NT2/D1 (cell line): Measurements from ENCODE around the gene TTLL4.
A peak's percentile ranks its signal among the peaks of the same experiment; 100 is the strongest.

Experiments used
- DNase-seq: peaks from one replicate; pipeline ENCODE4 v3.0.0-alpha.2; 2011; ENCODE audit warnings: low read depth, low spot score
- H3K27me3 ChIP-seq: 2 replicates; pipeline ENCODE4 v1.6.0; 2011; ENCODE audit warnings: mild to moderate bottlenecking; ENCODE audit not compliant: insufficient read length, insufficient read depth
- H3K36me3 ChIP-seq: 2 replicates; pipeline ENCODE4 v1.6.1; 2011; ENCODE audit warnings: mild to moderate bottlenecking, low read length, mixed read lengths; ENCODE audit not compliant: insufficient read depth, insufficient read length
- H3K4me1 ChIP-seq: 2 replicates; pipeline ENCODE4 v1.5.1; 2011; ENCODE audit not compliant: insufficient read depth, insufficient read length
- H3K4me3 ChIP-seq: 2 replicates; pipeline ENCODE4 v1.5.1; 2011; ENCODE audit warnings: low read depth; ENCODE audit not compliant: insufficient read length
- H3K9ac ChIP-seq: 2 replicates; pipeline ENCODE4 v1.6.0; 2011; ENCODE audit warnings: low read depth; ENCODE audit not compliant: insufficient read length
- H3K9me3 ChIP-seq: 2 replicates; pipeline ENCODE4 v1.5.1; 2011; ENCODE audit warnings: mild to moderate bottlenecking, low read length; ENCODE audit not compliant: insufficient read depth
- SUZ12 ChIP-seq: IDR thresholded peaks from 2 replicates; pipeline ENCODE4 v1.6.1; 2011; ENCODE audit not compliant: insufficient read length, insufficient read depth; ENCODE audit errors: extremely low read depth
- YY1 ChIP-seq: IDR thresholded peaks from 2 replicates; pipeline ENCODE4 v1.6.1; 2011; ENCODE audit not compliant: insufficient read length, insufficient read depth
- ZNF274 ChIP-seq: IDR thresholded peaks from 2 replicates; pipeline ENCODE4 v1.6.1; 2011; ENCODE audit warnings: mild to moderate bottlenecking, low read depth, low read length

The TTLL4 gene, protein sequence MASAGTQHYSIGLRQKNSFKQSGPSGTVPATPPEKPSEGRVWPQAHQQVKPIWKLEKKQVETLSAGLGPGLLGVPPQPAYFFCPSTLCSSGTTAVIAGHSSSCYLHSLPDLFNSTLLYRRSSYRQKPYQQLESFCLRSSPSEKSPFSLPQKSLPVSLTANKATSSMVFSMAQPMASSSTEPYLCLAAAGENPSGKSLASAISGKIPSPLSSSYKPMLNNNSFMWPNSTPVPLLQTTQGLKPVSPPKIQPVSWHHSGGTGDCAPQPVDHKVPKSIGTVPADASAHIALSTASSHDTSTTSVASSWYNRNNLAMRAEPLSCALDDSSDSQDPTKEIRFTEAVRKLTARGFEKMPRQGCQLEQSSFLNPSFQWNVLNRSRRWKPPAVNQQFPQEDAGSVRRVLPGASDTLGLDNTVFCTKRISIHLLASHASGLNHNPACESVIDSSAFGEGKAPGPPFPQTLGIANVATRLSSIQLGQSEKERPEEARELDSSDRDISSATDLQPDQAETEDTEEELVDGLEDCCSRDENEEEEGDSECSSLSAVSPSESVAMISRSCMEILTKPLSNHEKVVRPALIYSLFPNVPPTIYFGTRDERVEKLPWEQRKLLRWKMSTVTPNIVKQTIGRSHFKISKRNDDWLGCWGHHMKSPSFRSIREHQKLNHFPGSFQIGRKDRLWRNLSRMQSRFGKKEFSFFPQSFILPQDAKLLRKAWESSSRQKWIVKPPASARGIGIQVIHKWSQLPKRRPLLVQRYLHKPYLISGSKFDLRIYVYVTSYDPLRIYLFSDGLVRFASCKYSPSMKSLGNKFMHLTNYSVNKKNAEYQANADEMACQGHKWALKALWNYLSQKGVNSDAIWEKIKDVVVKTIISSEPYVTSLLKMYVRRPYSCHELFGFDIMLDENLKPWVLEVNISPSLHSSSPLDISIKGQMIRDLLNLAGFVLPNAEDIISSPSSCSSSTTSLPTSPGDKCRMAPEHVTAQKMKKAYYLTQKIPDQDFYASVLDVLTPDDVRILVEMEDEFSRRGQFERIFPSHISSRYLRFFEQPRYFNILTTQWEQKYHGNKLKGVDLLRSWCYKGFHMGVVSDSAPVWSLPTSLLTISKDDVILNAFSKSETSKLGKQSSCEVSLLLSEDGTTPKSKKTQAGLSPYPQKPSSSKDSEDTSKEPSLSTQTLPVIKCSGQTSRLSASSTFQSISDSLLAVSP

DNA sequence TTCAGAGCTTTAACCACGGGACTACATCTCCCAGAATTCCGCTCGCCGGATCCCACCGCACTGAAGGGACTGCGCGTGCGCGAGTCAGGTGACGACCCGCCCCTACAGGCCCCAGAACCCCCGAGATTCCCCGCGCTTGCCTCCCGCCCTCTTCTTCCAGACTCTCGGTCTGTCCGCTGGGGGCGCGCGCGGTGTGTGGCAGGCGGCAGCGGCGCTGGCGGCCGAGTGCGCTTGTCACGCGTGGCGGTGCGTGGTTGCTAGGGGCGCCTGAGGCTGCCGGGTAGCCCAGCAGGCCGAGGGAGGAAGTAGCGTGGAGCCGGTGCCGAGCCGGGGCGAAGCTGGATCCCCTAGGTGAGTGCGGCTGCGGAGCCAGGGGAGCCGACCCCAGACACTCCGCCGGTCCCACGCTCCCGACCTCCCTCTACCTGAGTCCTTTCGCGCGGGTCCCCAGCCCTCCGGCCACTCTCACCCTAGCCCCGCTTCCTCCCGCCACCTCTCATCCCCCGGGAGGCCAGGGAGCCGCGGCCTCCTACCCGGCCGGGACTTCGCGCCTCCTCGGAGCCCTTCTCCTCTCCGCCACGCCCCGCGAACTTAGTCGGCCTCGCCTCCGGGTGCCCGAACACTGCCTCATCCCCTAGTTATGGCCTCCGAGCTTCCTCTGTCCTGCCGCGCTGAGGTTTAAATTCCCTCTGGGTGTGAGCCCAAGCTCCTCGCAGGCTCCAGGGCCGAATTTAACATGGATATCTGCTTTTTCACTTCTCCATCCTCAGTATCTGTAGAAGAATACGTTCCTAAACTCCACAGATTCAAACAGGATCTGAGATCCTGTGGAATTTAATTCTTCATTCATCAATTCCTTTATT is at the start of gene TTLL4:
Gene TTLL4 (plus strand): TSS at position 149 of the 863 bp plus-strand sequence. CDS start 26,842 bp downstream, outside the sequence.
- Histone ChIP-seq H3K27me3 (no peaks in the 10 kb centered on the region), H3K4me1 (no peaks in the 10 kb centered on the region), H3K9me3 (no peaks in the 10 kb centered on the region), H3K9ac (peak within 1 kb of the TSS; percentile 99), H3K36me3 (peaks cover 34% of the 10 kb centered on the region), H3K4me3 (peak within 1 kb of the TSS; percentile 98)
- DNase-seq, result peak; percentile 95
- TF ChIP-seq YY1 (no peak), ZNF274 (no peak), SUZ12 (no peak)

- TF ChIP-seq YY1 (no peak), ZNF274 (no peak), SUZ12 (no peak)
- H3K9me3 ChIP-seq, result no peaks in the 10 kb centered on the region
- DNase-seq, result no peak
- no peaks in the 10 kb centered on the region for H3K27me3 ChIP-seq
- H3K4me1 ChIP-seq, result no peaks in the 10 kb centered on the region
- peaks cover 79% of the 10 kb centered on the region for H3K36me3 ChIP-seq
- no peak overlapping the region for H3K4me3 ChIP-seq
- H3K9ac ChIP-seq, result no peak overlapping the region
These were observed 48.3 kb upstream of the TTLL4 start for GRCh38 chr2:218662377-218662776.

DNA sequence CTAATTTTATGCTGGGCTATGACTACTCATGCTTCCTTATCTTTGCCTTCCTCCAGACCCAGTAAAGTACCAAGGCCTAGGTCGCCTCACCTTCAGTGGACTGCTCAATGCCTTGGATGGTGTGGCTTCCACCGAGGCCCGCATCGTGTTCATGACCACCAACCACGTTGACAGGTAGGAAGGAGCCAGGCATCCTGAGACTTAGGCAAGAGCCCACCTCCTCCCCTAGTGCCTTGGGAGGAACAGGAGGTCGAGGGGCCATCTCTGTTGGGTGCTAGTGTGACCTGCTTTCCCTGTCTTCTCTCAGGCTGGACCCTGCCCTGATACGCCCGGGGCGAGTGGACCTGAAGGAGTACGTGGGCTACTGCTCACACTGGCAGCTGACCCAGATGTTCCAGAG is 47.8 kb upstream of the TTLL4 start:
- H3K4me3 ChIP-seq, result no peak overlapping the region
- H3K27me3 ChIP-seq, result no peaks in the 10 kb centered on the region
- H3K9ac ChIP-seq, result no peak overlapping the region
- no peaks in the 10 kb centered on the region for H3K9me3 ChIP-seq
- DNase-seq, result no peak
- no peaks in the 10 kb centered on the region for H3K4me1 ChIP-seq
- TF ChIP-seq YY1 (no peak), SUZ12 (no peak), ZNF274 (no peak)
- H3K36me3 ChIP-seq, result peaks cover 79% of the 10 kb centered on the region

DNA sequence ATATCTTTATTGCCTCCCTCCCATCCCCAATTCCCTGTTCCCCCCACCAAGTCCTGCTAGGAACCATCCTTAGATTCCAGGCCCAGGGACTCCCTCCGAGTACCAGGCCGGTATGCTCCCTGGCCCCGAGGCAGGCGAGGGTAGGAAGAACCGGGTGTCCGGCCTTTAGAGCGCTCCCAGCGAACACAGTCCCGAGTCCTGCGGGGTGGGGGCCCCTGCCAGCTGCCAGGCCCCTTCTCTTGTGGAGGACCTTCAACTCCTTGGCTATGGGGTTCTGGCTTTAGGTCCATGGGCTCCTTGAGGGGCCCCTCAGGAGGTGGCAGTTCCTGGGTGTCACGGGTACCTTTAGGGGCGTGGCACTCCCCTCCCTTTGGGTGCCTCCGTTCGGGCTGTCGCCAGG is 46.7 kb upstream of the TTLL4 start:
- Histone ChIP-seq H3K9ac (no peak overlapping the region), H3K4me3 (no peak overlapping the region), H3K27me3 (no peaks in the 10 kb centered on the region), H3K4me1 (no peaks in the 10 kb centered on the region), H3K36me3 (peaks cover 82% of the 10 kb centered on the region), H3K9me3 (no peaks in the 10 kb centered on the region)
- DNase-seq, result no peak
- TF ChIP-seq ZNF274 (no peak), YY1 (no peak), SUZ12 (no peak)

DNA sequence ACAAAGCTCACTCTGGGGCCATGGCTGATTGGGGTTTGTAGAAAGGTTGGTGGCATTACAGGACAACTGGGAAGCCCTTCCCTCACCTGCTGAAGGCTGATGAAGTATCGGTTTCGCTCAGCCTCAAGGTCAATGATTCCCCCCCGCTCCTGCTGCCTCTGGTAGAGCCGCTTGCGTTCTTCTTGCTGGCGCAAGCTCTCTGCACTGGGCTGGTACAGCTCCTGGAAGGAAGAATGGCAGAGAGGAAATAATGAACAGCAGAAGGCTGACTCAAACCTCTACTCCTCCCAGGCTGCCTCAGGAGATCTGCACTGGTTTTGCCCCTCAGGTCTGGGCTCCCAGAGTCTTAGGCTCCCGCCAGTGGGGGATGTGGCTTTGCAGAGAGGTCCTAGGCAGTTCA is 46.0 kb upstream of the TTLL4 start:
- H3K4me3 ChIP-seq, result no peak overlapping the region
- no peak for DNase-seq
- H3K36me3 ChIP-seq, result peaks cover 89% of the 10 kb centered on the region
- no peak for TF ChIP-seq ZNF274
- TF ChIP-seq YY1, result no peak
- no peak for TF ChIP-seq SUZ12
- H3K4me1 ChIP-seq, result no peaks in the 10 kb centered on the region
- no peaks in the 10 kb centered on the region for H3K27me3 ChIP-seq
- no peak overlapping the region for H3K9ac ChIP-seq
- H3K9me3 ChIP-seq, result no peaks in the 10 kb centered on the region

DNA sequence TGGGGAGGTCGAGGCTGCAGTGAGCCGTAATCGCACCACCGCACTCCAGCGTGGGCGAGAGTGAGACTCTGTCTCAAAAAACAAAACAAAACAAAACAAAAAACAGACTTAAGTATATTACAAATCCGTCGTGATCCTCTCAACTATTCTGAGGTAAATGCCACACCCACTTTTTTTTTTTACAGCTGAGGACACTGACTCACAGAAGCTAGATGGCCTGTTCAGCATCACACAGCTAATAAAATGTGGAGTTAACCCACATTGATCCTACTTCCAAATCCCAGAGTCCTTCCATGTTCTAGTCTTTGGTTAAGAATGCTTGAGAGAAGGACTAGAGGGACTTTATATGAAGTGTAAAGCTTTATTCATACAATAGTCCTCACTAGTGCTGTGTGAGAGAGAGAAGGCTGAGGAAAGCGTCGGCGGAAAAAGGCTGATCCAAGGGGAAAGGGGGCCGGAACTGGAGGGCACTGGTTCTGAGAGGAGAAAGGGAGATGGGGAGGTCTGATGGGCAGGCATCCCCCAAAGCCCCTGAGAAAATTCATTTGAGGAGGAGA is 39.5 kb upstream of the TTLL4 start:
- no peak for DNase-seq
- H3K27me3 ChIP-seq, result no peaks in the 10 kb centered on the region
- peak overlapping the region; percentile 97 for H3K9ac ChIP-seq
- TF ChIP-seq ZNF274 (no peak), SUZ12 (no peak), YY1 (no peak)
- H3K4me1 ChIP-seq, result no peaks in the 10 kb centered on the region
- H3K4me3 ChIP-seq, result peak overlapping the region; percentile 96
- H3K36me3 ChIP-seq, result peaks cover 64% of the 10 kb centered on the region
- H3K9me3 ChIP-seq, result no peaks in the 10 kb centered on the region
